ENCODE measurements around the gene ELL2. TPM values are rescaled to one million over a fixed set of nuclear protein-coding genes. Genes with fewer than 3 reads are reported as not detected.
A peak's percentile ranks its signal among the peaks of the same experiment; 100 is the strongest.

Gene ELL2
- total and polyA plus RNA-seq, 2 of the 13 experiments (the other 11 are each of a cell fraction or from before 2014, with no cell fraction given): 78.9 to 97.1 TPM

- intact Hi-C loops (cut with micrococcal nuclease; ENCODE audit: unreplicated experiment): no loop called here
- no TSS peak for BruUV-seq (replicated peaks)
- no peak overlapping the region for H3K9ac ChIP-seq (ENCODE audit: insufficient read depth, low read depth, low read length)
- ATAC-seq: no peak
- DNase-seq (ENCODE audit: low spot score): no peak
- ChIA-PET POLR2A (no interaction called here), CTCF (ENCODE audit: low intra/inter-chr PET ratio, low total read pairs) (no interaction called here)
- WGBS (ENCODE audit: low lambda C conversion rate): 79% methylated on average over 4 of the region's 4 CpGs
- peaks cover 96% of the 10 kb centered on the region for H3K79me2 ChIP-seq (ENCODE audit: insufficient read depth, low read length)
- H3K9me3 ChIP-seq (ENCODE audit: low read length): no peaks in the 10 kb centered on the region
- H3K4me1 ChIP-seq (ENCODE audit: insufficient read depth, low read length): peaks cover 84% of the 10 kb centered on the region
- no peak overlapping the region for H3K4me3 ChIP-seq (replicated peaks in 1 of 3; ENCODE audit: insufficient read depth in 1 of 3, low read depth in 2 of 3, low read length in 3 of 3)
- no peak overlapping the region for H3K27ac ChIP-seq (ENCODE audit: extremely low read length, insufficient read depth, low read length)
- H3K27me3 ChIP-seq (ENCODE audit: control insufficient read depth in 1 of 2, insufficient read depth in 2 of 2, low read length in 2 of 2): no peaks in the 10 kb centered on the region
- peaks cover 94% of the 10 kb centered on the region for H4K20me1 ChIP-seq (ENCODE audit: insufficient read depth, low read length)
- FAIRE-seq: no peak
- H3K4me2 ChIP-seq (ENCODE audit: low read depth, low read length): peak overlapping the region; percentile 36; the same call in 1 of the 2 replicates
- in situ Hi-C loops (cut with HindIII; ENCODE audit: extremely low pct_ligation_motif_present, low pct_unique_long_range_greater_than_20kb): no loop called here
- no peak for TF ChIP-seq ZFY (CRISPR knock-in tag; IDR thresholded peaks at IDR 0.05)
- no peak for TF ChIP-seq USF2 (IDR thresholded peaks at IDR 0.05; ENCODE audit: low read depth, low read length)
- no peak for TF ChIP-seq USF2 (CRISPR knock-in tag; IDR thresholded peaks at IDR 0.05; ENCODE audit: borderline replicate concordance)
- no peak for TF ChIP-seq ARID3A (IDR thresholded peaks at IDR 0.05; ENCODE audit: low read depth, low read length)
- peak; percentile 9 for TF ChIP-seq AGO2 (optimal IDR thresholded peaks at IDR 0.05; ENCODE audit: low read depth, low read length)
- no peak for TF ChIP-seq TCF7 (IDR thresholded peaks at IDR 0.05; ENCODE audit: low read depth)
- TF ChIP-seq NFATC3 (CRISPR knock-in tag; IDR thresholded peaks at IDR 0.05): no peak
- peak; percentile 66 for TF ChIP-seq RBM22 (optimal IDR thresholded peaks at IDR 0.05; ENCODE audit: low read length)
- TF ChIP-seq NFIC (IDR thresholded peaks at IDR 0.05; ENCODE audit: low read length): no peak
- no peak for TF ChIP-seq NFYB (CRISPR knock-in tag; IDR thresholded peaks at IDR 0.05)
- H2AFZ ChIP-seq (ENCODE audit: low read length): no peak overlapping the region
- H3K36me3 ChIP-seq (replicated peaks in 1 of 2; ENCODE audit: control insufficient read depth in 1 of 2, insufficient read depth in 2 of 2, low read length in 2 of 2): peaks cover 6 to 36% of the 10 kb centered on the region in 2 experiments
These were observed 9.7 kb downstream of the ELL2 start for GRCh38 chr5:95951916-95952315.

Data from HepG2 (cell line).